Neural cell (in vitro differentiated cells): ENCODE results near the gene CILP2. TPM values are rescaled to one million over a fixed set of nuclear protein-coding genes. Genes with fewer than 3 reads are reported as not detected.

Experiments
- H2AFZ ChIP-seq: fragments of 200-600, 300-800 bp; sonication (generic), shearing (Covaris generic); 2 replicates; pipeline ENCODE4 v1.6.0; 2014; ENCODE audit warnings: low read depth, mild to moderate bottlenecking, antibody characterized with exemption, low read length, moderate library complexity
- H3F3A ChIP-seq: fragments of 200-600 bp; shearing (Covaris generic); 2 replicates; pipeline ENCODE4 v1.6.1; 2016; ENCODE audit warnings: mild to moderate bottlenecking, moderate library complexity, mixed read lengths, antibody characterized with exemption, low read length; ENCODE audit not compliant: insufficient read depth, poor library complexity, severe bottlenecking
- H3K27ac ChIP-seq: fragments of 200-600, 300-800 bp; sonication (generic), shearing (Covaris generic); 2 replicates; pipeline ENCODE4 v1.5.1; 2014; ENCODE audit warnings: mild to moderate bottlenecking, low read length, moderate library complexity
- H3K27me3 ChIP-seq: fragments of 300-800, 200-600 bp; sonication (generic), shearing (Covaris generic); 2 replicates; pipeline ENCODE4 v1.6.0; 2014; ENCODE audit warnings: mild to moderate bottlenecking, low read depth, low read length, moderate library complexity; ENCODE audit not compliant: insufficient read depth
- H3K36me3 ChIP-seq: fragments of 300-800, 200-600 bp; sonication (generic), shearing (Covaris generic); 2 replicates; pipeline ENCODE4 v1.5.1; 2014; ENCODE audit warnings: mild to moderate bottlenecking, antibody characterized with exemption, low read length, moderate library complexity; ENCODE audit not compliant: insufficient read depth
- H3K4me2 ChIP-seq: fragments of 300-800, 200-600 bp; sonication (generic), shearing (Covaris generic); 2 replicates; pipeline ENCODE4 v1.6.0; 2014; ENCODE audit warnings: mild to moderate bottlenecking, low read length
- H3K4me3 ChIP-seq: fragments of 300-800, 200-600 bp; sonication (generic), shearing (Covaris generic); 2 replicates; pipeline ENCODE4 v1.5.1; 2014; ENCODE audit warnings: mild to moderate bottlenecking, low read length, moderate library complexity
- H3K79me2 ChIP-seq: fragments of 200-600 bp; shearing (Covaris generic); replicated peaks from 2 replicates; pipeline ENCODE4 v1.6.0; 2014; ENCODE audit warnings: mild to moderate bottlenecking, low read length, moderate library complexity; ENCODE audit not compliant: insufficient read depth
- H3K9ac ChIP-seq: fragments of 300-800, 200-600 bp; sonication (generic), shearing (Covaris generic); 2 replicates; pipeline ENCODE4 v1.6.1; 2016; ENCODE audit warnings: mild to moderate bottlenecking, low read length, mixed read lengths
- H3K9me2 ChIP-seq: fragments of 200-600 bp; shearing (Covaris generic); 2 replicates; pipeline ENCODE4 v1.6.1; 2016; ENCODE audit warnings: mild to moderate bottlenecking, low read length, mixed read lengths; ENCODE audit not compliant: insufficient read depth
- H3K9me3 ChIP-seq: fragments of 200-600, 300-800 bp; sonication (generic), shearing (Covaris generic); 2 replicates; pipeline ENCODE4 v1.6.1; 2016; ENCODE audit warnings: mild to moderate bottlenecking, mixed run types, low read length, moderate library complexity, mixed read lengths
- H4K20me1 ChIP-seq: fragments of 200-600 bp; shearing (Covaris generic); 2 replicates; pipeline ENCODE4 v1.6.1; 2016; ENCODE audit warnings: mild to moderate bottlenecking, mixed run types; ENCODE audit not compliant: insufficient read depth
- CTCF ChIP-seq: fragments of 450-650 bp; IDR thresholded peaks from 2 replicates; pipeline ENCODE4 v1.5.1; 2014; ENCODE audit warnings: antibody characterized with exemption, mild to moderate bottlenecking, moderate library complexity; ENCODE audit not compliant: poor library complexity, severe bottlenecking
- EP300 ChIP-seq: fragments of 450-650 bp; conservative IDR thresholded peaks from 2 replicates; pipeline ENCODE4 v1.6.1; 2014; ENCODE audit warnings: antibody characterized with exemption, mild to moderate bottlenecking, moderate library complexity; ENCODE audit not compliant: poor library complexity, severe bottlenecking
- EZH2 ChIP-seq: fragments of 200-600, 300-800 bp; shearing (Covaris generic), sonication (generic); IDR thresholded peaks from 2 replicates; pipeline ENCODE4 v1.6.1; 2014; ENCODE audit warnings: antibody characterized with exemption, low read length, borderline replicate concordance, mild to moderate bottlenecking; ENCODE audit not compliant: insufficient read depth, poor library complexity, severe bottlenecking
- MXI1 ChIP-seq: fragments of 450-650 bp; conservative IDR thresholded peaks from 2 replicates; pipeline ENCODE4 v1.6.1; 2014; ENCODE audit warnings: antibody characterized with exemption, mild to moderate bottlenecking; ENCODE audit not compliant: poor library complexity, severe bottlenecking
- POLR2AphosphoS5 ChIP-seq: IDR thresholded peaks from 2 replicates; pipeline ENCODE4 v1.6.1; 2012
- RAD21 ChIP-seq: fragments of 450-650 bp; conservative IDR thresholded peaks from 2 replicates; pipeline ENCODE4 v1.6.1; 2014; ENCODE audit warnings: antibody characterized with exemption, mild to moderate bottlenecking, moderate library complexity
- REST ChIP-seq: IDR thresholded peaks from 2 replicates; pipeline ENCODE4 v1.6.1; 2012; ENCODE audit warnings: borderline replicate concordance
- SMC3 ChIP-seq: fragments of 450-650 bp; conservative IDR thresholded peaks from 2 replicates; pipeline ENCODE4 v1.6.1; 2014; ENCODE audit warnings: antibody characterized with exemption, mild to moderate bottlenecking, moderate library complexity; ENCODE audit not compliant: poor library complexity
- TAF1 ChIP-seq: IDR thresholded peaks from 2 replicates; pipeline ENCODE4 v1.6.1; 2012; ENCODE audit warnings: low read depth
- polyA plus RNA-seq: library from polyadenylated mRNA; depleted of rRNA; stranded (reverse); fragments of >200 nt; gene quantifications from 2 replicates; pipeline ENCODE4 v1.2.3, GENCODE V29; 2014

Gene CILP2
- polyA plus RNA-seq, 1 donor from 2014 or later = 0.84 TPM

GRCh38 chr19:19549804-19550464 lies 11.9 kb downstream of the CILP2 start:
- no peaks in the 10 kb centered on the region for H3K9me3 ChIP-seq
- TF ChIP-seq REST = no peak
- TF ChIP-seq RAD21 = no peak
- TF ChIP-seq EZH2 = no peak
- no peak for TF ChIP-seq POLR2AphosphoS5
- no peak for TF ChIP-seq EP300
- TF ChIP-seq SMC3 = no peak
- TF ChIP-seq MXI1 = no peak
- H3K4me3 ChIP-seq = no peak overlapping the region
- no peaks in the 10 kb centered on the region for H3K9me2 ChIP-seq
- H3K9ac ChIP-seq = no peak overlapping the region
- H3K79me2 ChIP-seq = no peaks in the 10 kb centered on the region
- no peaks in the 10 kb centered on the region for H4K20me1 ChIP-seq
- no peaks in the 10 kb centered on the region for H3F3A ChIP-seq
- no peak overlapping the region for H2AFZ ChIP-seq
- no peak overlapping the region for H3K27ac ChIP-seq
- no peak overlapping the region for H3K4me2 ChIP-seq
- no peaks in the 10 kb centered on the region for H3K27me3 ChIP-seq
- H3K36me3 ChIP-seq = no peaks in the 10 kb centered on the region

- Histone ChIP-seq H3K9me2 (no peaks in the 10 kb centered on the region), H3K27ac (no peak overlapping the region), H3F3A (no peaks in the 10 kb centered on the region), H2AFZ (no peak overlapping the region), H3K9ac (no peak overlapping the region), H3K36me3 (no peaks in the 10 kb centered on the region), H3K79me2 (no peaks in the 10 kb centered on the region), H4K20me1 (no peaks in the 10 kb centered on the region), H3K4me2 (no peak overlapping the region), H3K4me3 (no peak overlapping the region), H3K9me3 (no peaks in the 10 kb centered on the region), H3K27me3 (no peaks in the 10 kb centered on the region)
- TF ChIP-seq TAF1 (no peak), EP300 (no peak), CTCF (no peak), RAD21 (no peak), POLR2AphosphoS5 (no peak), MXI1 (no peak)
Measured at GRCh38 chr19:19550485-19550929, 12.4 kb downstream of the CILP2 start.
